ENCODE measurements around the gene ARAF. TPM values are rescaled to one million over a fixed set of nuclear protein-coding genes. Genes with fewer than 3 reads are reported as not detected.
A peak's percentile ranks its signal among the peaks of the same experiment; 100 is the strongest.

ARAF gene
- total RNA-seq, 1 donor from 2014 or later: 44.0 TPM

DNA sequence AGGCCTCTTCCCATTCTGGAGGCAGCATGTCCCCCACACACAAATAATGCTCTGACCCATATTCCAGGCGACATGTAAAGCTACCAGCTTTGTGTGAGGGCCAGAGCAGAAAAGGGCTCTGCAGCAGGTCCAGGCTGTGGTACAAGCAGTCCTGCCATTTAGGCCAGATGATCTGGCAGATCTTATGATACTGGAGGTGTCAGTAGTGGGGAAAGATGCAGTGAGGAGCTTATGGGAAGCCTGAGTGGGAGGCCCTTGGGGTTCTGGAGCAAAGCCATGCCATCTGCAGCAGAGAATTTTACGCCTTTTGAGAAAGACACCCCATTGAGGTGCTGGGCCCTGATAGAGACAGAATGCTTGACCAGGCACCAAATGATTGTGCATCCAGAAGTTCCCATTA, 50.9 kb downstream of the ARAF start:
- H3K4me3 Mint-ChIP-seq (ENCODE audit: unreplicated experiment): no peak overlapping the region
- H3K4me2 ChIP-seq (ENCODE audit: low read length): no peak overlapping the region
- TF ChIP-seq, protein P1, sequence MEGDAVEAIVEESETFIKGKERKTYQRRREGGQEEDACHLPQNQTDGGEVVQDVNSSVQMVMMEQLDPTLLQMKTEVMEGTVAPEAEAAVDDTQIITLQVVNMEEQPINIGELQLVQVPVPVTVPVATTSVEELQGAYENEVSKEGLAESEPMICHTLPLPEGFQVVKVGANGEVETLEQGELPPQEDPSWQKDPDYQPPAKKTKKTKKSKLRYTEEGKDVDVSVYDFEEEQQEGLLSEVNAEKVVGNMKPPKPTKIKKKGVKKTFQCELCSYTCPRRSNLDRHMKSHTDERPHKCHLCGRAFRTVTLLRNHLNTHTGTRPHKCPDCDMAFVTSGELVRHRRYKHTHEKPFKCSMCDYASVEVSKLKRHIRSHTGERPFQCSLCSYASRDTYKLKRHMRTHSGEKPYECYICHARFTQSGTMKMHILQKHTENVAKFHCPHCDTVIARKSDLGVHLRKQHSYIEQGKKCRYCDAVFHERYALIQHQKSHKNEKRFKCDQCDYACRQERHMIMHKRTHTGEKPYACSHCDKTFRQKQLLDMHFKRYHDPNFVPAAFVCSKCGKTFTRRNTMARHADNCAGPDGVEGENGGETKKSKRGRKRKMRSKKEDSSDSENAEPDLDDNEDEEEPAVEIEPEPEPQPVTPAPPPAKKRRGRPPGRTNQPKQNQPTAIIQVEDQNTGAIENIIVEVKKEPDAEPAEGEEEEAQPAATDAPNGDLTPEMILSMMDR (IDR thresholded peaks at IDR 0.05; ENCODE audit: insufficient read depth, low read depth, low read length): no peak
- H3K4me1 ChIP-seq (ENCODE audit: insufficient read depth, low read length): no peaks in the 10 kb centered on the region
- H3K27me3 ChIP-seq (ENCODE audit: insufficient read depth, low read length): no peaks in the 10 kb centered on the region
- no peaks in the 10 kb centered on the region for H3K36me3 ChIP-seq (ENCODE audit: insufficient read depth, low read length)
- H3K9me3 ChIP-seq (ENCODE audit: insufficient read depth, low read depth, low read length): no peaks in the 10 kb centered on the region
- H3K4me1 Mint-ChIP-seq (ENCODE audit: low read depth, unreplicated experiment): no peaks in the 10 kb centered on the region
- DNase-seq (ENCODE audit: low read depth) (no peak), FAIRE-seq (no peak)
- H3K36me3 Mint-ChIP-seq (ENCODE audit: low read depth, unreplicated experiment): no peaks in the 10 kb centered on the region
- peaks cover 7% of the 10 kb centered on the region for H3K27me3 Mint-ChIP-seq (ENCODE audit: low read depth, unreplicated experiment)
- no peak overlapping the region for H3K27ac Mint-ChIP-seq (ENCODE audit: unreplicated experiment)
- H2AFZ ChIP-seq (ENCODE audit: low read depth, low read length): no peak overlapping the region
- H3K79me2 ChIP-seq (ENCODE audit: insufficient read depth, low read length): no peaks in the 10 kb centered on the region
- H3K27ac ChIP-seq (ENCODE audit: low read depth, low read length): no peak overlapping the region
- H3K9ac ChIP-seq (ENCODE audit: low read length): no peak overlapping the region
- peaks cover 2% of the 10 kb centered on the region for H3K9me3 Mint-ChIP-seq (ENCODE audit: unreplicated experiment)
- H4K20me1 ChIP-seq (ENCODE audit: insufficient read depth, low read length): no peaks in the 10 kb centered on the region
- no peak overlapping the region for H3K4me3 ChIP-seq (ENCODE audit: insufficient read depth, low read depth, low read length)

DNA sequence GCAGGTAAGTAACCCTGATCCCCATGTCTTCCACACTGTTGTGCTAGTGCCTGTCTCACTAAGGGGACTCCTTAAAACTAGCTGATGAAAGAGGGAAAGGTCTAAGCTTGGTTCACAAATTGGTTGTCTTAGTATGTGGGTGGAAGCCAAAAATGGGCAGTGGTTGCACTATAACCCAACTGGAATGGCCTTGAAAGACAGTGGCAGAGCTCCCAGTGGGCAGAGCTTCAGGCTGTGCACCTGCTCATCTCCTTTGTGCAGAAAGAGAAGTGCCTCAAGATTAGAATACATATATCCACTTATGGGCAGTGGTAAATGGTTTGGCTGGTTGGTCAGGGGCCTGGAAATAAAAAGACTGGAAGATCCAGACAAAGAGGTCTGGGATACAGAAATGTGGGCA, 51.4 kb downstream of the ARAF start:
- TF ChIP-seq EZH2 (IDR thresholded peaks at IDR 0.05; ENCODE audit: insufficient read depth, low read length): no peak
- TF ChIP-seq, protein P1 (IDR thresholded peaks at IDR 0.05; ENCODE audit: insufficient read depth, low read depth, low read length): no peak
- FAIRE-seq: no peak
- no peak overlapping the region for H3K4me2 ChIP-seq (ENCODE audit: low read length)
- no peaks in the 10 kb centered on the region for H3K36me3 ChIP-seq (ENCODE audit: insufficient read depth, low read length)
- no peaks in the 10 kb centered on the region for H3K79me2 ChIP-seq (ENCODE audit: insufficient read depth, low read length)
- no peak overlapping the region for H3K9ac ChIP-seq (ENCODE audit: low read length)
- no peaks in the 10 kb centered on the region for H3K9me3 ChIP-seq (ENCODE audit: insufficient read depth, low read depth, low read length)
- no peaks in the 10 kb centered on the region for H4K20me1 ChIP-seq (ENCODE audit: insufficient read depth, low read length)
- no peaks in the 10 kb centered on the region for H3K27me3 ChIP-seq (ENCODE audit: insufficient read depth, low read length)
- Mint-ChIP-seq H3K9me3 (ENCODE audit: unreplicated experiment) (peaks cover 2% of the 10 kb centered on the region), H3K27me3 (ENCODE audit: low read depth, unreplicated experiment) (peaks cover 7% of the 10 kb centered on the region), H3K36me3 (ENCODE audit: low read depth, unreplicated experiment) (no peaks in the 10 kb centered on the region), H3K4me3 (ENCODE audit: unreplicated experiment) (no peak overlapping the region), H3K4me1 (ENCODE audit: low read depth, unreplicated experiment) (no peaks in the 10 kb centered on the region), H3K27ac (ENCODE audit: unreplicated experiment) (no peak overlapping the region)
- no peak overlapping the region for H2AFZ ChIP-seq (ENCODE audit: low read depth, low read length)
- no peak overlapping the region for H3K27ac ChIP-seq (ENCODE audit: low read depth, low read length)
- no peak overlapping the region for H3K4me3 ChIP-seq (ENCODE audit: insufficient read depth, low read depth, low read length)
- H3K4me1 ChIP-seq (ENCODE audit: insufficient read depth, low read length): no peaks in the 10 kb centered on the region
- DNase-seq (ENCODE audit: low read depth): no peak

DNA sequence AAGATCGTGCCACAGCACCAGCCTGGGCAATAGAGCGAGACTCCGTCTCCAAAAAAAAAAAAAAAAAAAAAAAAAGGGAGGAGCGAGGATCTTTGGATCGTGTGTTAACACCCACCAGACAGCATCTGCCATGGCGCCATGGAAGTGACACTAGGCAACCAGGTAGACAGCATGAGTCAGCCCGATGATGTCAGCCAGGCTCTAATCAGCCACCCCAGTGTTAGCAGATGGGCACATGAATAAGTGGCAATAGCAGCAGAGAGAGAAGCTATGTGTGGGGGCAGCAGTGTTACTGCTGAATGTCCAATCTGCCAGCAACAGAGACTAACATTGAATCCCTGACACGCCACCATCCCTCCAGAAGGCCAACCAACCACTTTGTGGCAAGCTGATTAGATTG, 52.1 kb downstream of the ARAF start:
- TF ChIP-seq, protein P1 (IDR thresholded peaks at IDR 0.05; ENCODE audit: insufficient read depth, low read depth, low read length): no peak
- no peak for TF ChIP-seq EZH2 (IDR thresholded peaks at IDR 0.05; ENCODE audit: insufficient read depth, low read length)
- Mint-ChIP-seq H3K4me3 (ENCODE audit: unreplicated experiment) (no peak overlapping the region), H3K27ac (ENCODE audit: unreplicated experiment) (no peak overlapping the region), H3K4me1 (ENCODE audit: low read depth, unreplicated experiment) (no peaks in the 10 kb centered on the region), H3K27me3 (ENCODE audit: low read depth, unreplicated experiment) (peaks cover 12% of the 10 kb centered on the region), H3K36me3 (ENCODE audit: low read depth, unreplicated experiment) (no peaks in the 10 kb centered on the region), H3K9me3 (ENCODE audit: unreplicated experiment) (peaks cover 2% of the 10 kb centered on the region)
- H3K27me3 ChIP-seq (ENCODE audit: insufficient read depth, low read length): no peaks in the 10 kb centered on the region
- H3K36me3 ChIP-seq (ENCODE audit: insufficient read depth, low read length): no peaks in the 10 kb centered on the region
- H3K4me3 ChIP-seq (ENCODE audit: insufficient read depth, low read depth, low read length): no peak overlapping the region
- no peaks in the 10 kb centered on the region for H3K79me2 ChIP-seq (ENCODE audit: insufficient read depth, low read length)
- no peak overlapping the region for H3K4me2 ChIP-seq (ENCODE audit: low read length)
- no peak overlapping the region for H3K27ac ChIP-seq (ENCODE audit: low read depth, low read length)
- H3K9ac ChIP-seq (ENCODE audit: low read length): no peak overlapping the region
- no peaks in the 10 kb centered on the region for H3K4me1 ChIP-seq (ENCODE audit: insufficient read depth, low read length)
- H3K9me3 ChIP-seq (ENCODE audit: insufficient read depth, low read depth, low read length): no peaks in the 10 kb centered on the region
- no peaks in the 10 kb centered on the region for H4K20me1 ChIP-seq (ENCODE audit: insufficient read depth, low read length)
- no peak overlapping the region for H2AFZ ChIP-seq (ENCODE audit: low read depth, low read length)
- DNase-seq (ENCODE audit: low read depth): no peak
- peak; percentile 77 for FAIRE-seq

Measured in astrocyte (in vitro differentiated cells and primary cell).